GM15510 (cell line): ENCODE data around the gene NLRC5.

Experiments used
- POLR2A ChIP-seq: IDR thresholded peaks from 3 replicates; pipeline ENCODE4 v1.6.1; 2011; ENCODE audit warnings: borderline replicate concordance; ENCODE audit not compliant: insufficient read length; ENCODE audit errors: extremely low read depth

Gene NLRC5

DNA sequence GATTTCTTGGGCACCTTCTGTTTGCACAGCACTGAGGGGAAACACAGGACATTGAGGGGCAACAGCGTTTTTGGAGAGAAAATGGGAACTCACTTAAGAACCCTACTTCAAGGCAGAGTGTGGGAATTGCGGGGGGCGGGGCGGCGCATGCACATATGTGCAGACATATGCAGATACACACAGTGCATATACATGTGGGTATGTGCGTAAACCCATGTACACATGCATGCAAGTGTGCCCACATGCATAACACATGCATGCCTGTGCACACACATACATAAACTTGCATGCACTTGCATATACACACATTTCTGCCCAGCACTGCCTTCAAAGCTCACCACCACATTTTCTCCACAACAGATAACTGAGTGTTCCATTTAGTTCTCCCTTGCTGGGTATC is 32.4 kb downstream of the NLRC5 start:
- no peak for TF ChIP-seq POLR2A

DNA sequence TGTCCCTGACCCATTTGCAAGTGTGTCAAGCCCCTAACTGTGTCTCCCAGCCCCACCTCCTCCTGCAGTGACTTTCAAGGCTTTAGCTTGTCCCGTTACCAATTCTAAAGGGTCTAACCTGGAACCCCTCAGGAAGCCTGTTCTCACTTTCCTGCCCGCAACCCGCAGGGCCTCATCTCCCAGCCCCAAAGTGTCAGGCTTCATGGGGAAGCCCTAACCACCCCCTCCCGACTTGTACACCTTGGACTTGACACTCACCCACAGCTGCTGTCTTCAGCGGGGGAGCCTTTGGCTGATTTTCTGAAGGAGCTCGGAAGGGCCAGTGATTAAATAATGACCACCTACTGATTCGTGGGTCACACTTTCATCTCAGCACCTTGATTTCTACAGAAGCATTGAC is 33.1 kb downstream of the NLRC5 start:
- no peak for TF ChIP-seq POLR2A

- no peak for TF ChIP-seq POLR2A
Observed at GRCh38 chr16:57023541-57024249, 34.3 kb downstream of the NLRC5 start.

- TF ChIP-seq POLR2A: no peak
Observed at GRCh38 chr16:57024894-57025680, 35.7 kb downstream of the NLRC5 start.

DNA sequence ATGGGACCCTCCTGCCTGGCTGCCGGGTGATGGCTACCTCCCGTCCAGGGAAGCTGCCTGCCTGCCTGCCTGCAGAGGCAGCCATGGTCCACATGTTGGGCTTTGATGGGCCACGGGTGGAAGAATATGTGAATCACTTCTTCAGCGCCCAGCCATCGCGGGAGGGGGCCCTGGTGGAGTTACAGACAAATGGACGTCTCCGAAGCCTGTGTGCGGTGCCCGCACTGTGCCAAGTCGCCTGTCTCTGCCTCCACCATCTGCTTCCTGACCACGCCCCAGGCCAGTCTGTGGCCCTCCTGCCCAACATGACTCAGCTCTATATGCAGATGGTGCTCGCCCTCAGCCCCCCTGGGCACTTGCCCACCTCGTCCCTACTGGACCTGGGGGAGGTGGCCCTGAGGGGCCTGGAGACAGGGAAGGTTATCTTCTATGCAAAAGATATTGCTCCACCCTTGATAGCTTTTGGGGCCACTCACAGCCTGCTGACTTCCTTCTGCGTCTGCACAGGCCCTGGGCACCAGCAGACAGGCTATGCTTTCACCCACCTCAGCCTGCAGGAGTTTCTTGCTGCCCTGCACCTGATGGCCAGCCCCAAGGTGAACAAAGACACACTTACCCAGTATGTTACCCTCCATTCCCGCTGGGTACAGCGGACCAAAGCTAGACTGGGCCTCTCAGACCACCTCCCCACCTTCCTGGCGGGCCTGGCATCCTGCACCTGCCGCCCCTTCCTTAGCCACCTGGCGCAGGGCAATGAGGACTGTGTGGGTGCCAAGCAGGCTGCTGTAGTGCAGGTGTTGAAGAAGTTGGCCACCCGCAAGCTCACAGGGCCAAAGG is 36.8 kb downstream of the NLRC5 start:
- no peak for TF ChIP-seq POLR2A

GRCh38 chr16:57026778-57027062 is 37.4 kb downstream of the NLRC5 start:
- TF ChIP-seq POLR2A: no peak

DNA sequence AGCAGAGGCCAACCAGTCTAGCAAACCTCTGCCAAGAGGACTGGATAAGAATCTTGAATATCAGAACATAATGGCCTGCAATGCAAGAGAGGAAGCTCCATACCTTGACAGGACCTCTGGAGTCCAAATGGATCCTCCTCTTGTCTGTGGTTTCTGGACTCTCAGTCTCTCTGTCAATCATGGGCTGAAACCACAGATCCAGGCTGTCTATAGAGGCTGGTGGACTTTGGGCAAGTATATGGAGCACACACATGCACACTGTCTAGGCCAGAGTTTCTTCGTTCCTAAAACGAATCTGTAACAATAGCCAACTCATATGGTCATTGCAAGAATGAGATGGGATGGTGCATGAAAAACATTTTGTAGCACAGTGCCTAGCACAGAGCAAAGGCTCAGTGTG is 37.7 kb downstream of the NLRC5 start:
- TF ChIP-seq POLR2A: no peak

DNA sequence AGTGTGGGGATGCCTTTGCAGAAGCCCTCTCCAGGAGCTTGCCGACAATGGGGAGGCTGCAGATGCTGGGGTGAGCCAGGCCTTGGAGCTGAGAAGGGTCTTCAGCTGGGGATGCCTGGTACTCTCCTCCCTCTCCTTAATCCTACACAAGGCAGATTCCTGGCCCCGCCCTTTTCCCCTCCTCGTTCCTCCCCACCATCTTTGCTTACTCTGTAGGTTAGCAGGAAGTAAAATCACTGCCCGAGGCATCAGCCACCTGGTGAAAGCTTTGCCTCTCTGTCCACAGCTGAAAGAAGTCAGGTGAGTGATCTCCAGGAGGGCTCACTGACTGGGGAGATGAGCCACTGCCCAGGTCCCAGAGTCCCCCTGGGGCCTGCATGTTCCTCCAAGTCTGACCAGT is 38.7 kb downstream of the NLRC5 start:
- no peak for TF ChIP-seq POLR2A

DNA sequence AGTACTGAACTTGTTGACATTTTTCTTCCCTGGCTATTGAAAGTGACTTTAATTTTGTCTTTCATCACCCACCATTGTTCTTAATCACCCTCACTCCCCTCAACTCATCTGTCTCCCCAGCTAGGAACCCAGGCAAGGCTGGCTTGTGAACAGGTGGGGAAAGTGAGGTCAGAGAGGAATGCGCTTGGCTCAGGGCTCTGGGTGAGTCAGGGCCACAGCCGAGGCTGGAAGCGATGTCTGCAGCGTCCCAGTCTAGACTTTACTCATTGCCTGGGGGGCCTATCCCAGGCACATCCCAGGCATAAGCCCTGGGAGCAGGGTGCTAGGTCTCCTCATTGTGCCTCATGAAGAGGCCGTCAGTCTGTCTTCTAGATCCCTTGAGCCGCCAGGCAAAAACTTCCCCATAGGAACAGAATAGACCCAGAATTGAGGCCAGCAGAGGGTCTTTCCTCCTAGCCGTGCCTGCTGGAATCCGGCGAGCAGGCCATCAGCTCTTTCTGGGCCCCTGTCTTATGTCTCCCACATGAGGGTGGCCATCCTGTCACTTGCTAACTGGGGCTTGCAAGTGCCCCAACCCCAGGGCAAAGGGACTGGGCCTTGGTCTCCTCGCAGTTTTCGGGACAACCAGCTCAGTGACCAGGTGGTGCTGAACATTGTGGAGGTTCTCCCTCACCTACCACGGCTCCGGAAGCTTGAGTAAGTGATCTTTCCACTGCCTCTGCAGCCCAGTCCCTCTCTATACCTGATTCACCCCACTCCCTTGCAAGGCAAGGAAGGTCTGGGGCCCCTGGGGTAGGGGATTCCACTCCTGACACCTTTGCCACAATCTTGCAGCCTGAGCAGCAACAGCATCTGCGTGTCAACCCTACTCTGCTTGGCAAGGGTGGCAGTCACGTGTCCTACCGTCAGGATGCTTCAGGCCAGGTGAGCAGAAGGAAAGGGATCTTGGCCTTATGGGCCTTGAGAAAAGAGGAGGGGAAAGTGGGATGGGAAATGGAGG is 40.1 kb downstream of the NLRC5 start:
- TF ChIP-seq POLR2A: no peak

DNA sequence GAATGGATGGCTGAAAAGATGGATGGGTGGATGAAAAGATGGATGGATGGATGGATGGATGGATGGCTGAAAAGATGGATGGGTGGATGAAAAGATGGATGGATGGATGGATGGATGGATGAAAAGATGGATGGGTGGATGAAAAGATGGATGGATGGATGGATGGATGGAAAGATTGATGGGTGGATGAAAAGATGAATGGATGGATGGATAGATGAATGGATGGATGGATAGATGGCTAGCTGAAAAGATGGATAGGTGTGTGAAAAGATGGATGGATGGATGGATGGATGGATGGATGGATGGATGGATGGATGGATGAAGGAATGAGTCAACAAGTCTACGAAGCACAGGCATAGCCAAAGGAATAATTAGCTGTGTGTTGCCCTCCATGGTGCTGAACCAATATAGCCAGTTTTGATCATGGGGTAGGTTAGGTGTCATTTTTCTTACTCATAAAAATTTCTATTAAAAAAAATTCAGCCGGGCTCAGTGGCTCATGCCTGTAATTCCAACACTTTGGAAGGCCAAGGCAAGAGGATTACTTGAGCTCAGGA is 41.1 kb downstream of the NLRC5 start:
- TF ChIP-seq POLR2A: no peak

DNA sequence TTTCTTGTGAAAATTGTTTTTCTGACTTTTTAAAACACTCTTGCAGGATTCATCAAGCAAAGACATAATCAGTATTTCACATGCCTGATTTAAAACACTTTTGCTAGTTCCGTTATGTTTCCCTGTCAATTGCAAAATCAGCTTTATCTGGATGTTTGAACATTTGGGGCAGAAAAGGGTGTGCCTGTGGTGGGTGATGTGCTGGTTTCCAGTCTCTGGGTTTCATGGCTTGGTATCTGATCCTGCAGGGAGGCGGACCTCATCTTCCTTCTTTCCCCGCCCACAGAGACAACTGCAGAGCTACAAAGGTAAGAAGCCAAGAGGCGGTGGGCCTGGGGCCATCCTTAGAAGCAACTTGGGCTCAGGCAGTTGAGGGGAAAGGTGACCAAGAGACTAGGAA is 41.8 kb downstream of the NLRC5 start:
- TF ChIP-seq POLR2A: no peak

- no peak for TF ChIP-seq POLR2A
Observed at GRCh38 chr16:57032346-57032745, 43.0 kb downstream of the NLRC5 start.

DNA sequence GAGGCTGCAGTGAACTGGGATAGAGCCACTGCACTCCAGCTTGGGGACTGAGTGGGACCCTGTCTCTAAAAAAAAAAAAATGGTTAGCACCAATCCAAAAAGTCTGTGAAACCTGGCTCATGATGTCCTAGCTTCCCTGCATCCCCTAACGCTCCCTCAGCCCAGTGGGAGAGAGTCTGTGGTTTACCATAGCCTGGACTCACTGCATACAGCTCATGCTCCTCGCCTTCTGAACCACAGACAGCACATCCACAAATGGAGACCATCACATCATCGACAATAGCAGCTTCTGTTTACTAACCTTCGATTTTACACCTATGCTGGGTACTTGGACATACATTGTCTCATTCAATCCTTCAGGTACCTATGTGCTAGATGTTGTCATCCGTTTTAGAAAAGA is 43.6 kb downstream of the NLRC5 start:
- TF ChIP-seq POLR2A: no peak

GRCh38 chr16:57036315-57036714 is 47.0 kb downstream of the NLRC5 start:
- TF ChIP-seq POLR2A: no peak
